SU-DHL-6 (cell line): ENCODE results near the gene MAP3K10.
"Not testable (repeated sequence)": the region's sequence is repeated elsewhere in the genome, so short reads cannot be mapped to it uniquely, and the experiment has no call there.

Source experiments
- H2AFZ ChIP-seq: fragments of 200-600 bp; sonication (generic); 2 replicates; pipeline ENCODE4 v1.6.1; 2014; ENCODE audit warnings: low read depth, mild to moderate bottlenecking, moderate library complexity, mixed read lengths, antibody characterized with exemption, low read length; ENCODE audit not compliant: severe bottlenecking
- H3F3A ChIP-seq: fragments of 200-600 bp; shearing (Covaris generic); 2 replicates; pipeline ENCODE4 v1.6.0; 2016; ENCODE audit warnings: antibody characterized with exemption, mild to moderate bottlenecking; ENCODE audit not compliant: insufficient read depth
- H3K27ac ChIP-seq: fragments of 200-600 bp; sonication (generic); 2 replicates; pipeline ENCODE4 v1.5.1; 2016; ENCODE audit warnings: low read depth, mild to moderate bottlenecking, low read length, moderate library complexity, mixed read lengths
- H3K27me3 ChIP-seq: fragments of 200-600 bp; sonication (generic), shearing (Covaris generic); 2 replicates; pipeline ENCODE4 v1.6.0; 2014; ENCODE audit warnings: mild to moderate bottlenecking, low read length
- H3K36me3 ChIP-seq: fragments of 200-600 bp; sonication (generic); 2 replicates; pipeline ENCODE4 v1.6.1; 2014; ENCODE audit warnings: mild to moderate bottlenecking, low read length, mixed read lengths
- H3K4me2 ChIP-seq: fragments of 300-600, 200-600 bp; shearing (Covaris generic), sonication (generic); 2 replicates; pipeline ENCODE4 v1.6.0; 2014; ENCODE audit warnings: low read length, low read depth, mild to moderate bottlenecking; ENCODE audit not compliant: poor library complexity, severe bottlenecking
- H3K4me3 ChIP-seq: fragments of 200-600 bp; sonication (generic); 2 replicates; pipeline ENCODE4 v1.5.1; 2014; ENCODE audit warnings: antibody characterized with exemption, low read length, mild to moderate bottlenecking, mixed read lengths; ENCODE audit not compliant: insufficient read depth, poor library complexity, severe bottlenecking
- H3K79me2 ChIP-seq: fragments of 200-600 bp; sonication (generic); 2 replicates; pipeline ENCODE4 v1.6.1; 2014; ENCODE audit warnings: mild to moderate bottlenecking, low read length, moderate library complexity; ENCODE audit not compliant: insufficient read depth
- H3K9ac ChIP-seq: fragments of 200-600 bp; sonication (generic); 2 replicates; pipeline ENCODE4 v1.7.0; 2014; ENCODE audit warnings: mild to moderate bottlenecking, low read length
- H3K9me2 ChIP-seq: fragments of 200-600 bp; sonication (generic); replicated peaks from 2 replicates; pipeline ENCODE4 v1.6.1; 2014; ENCODE audit warnings: low read length; ENCODE audit not compliant: insufficient read depth
- H3K9me3 ChIP-seq: fragments of 200-600 bp; sonication (generic); 2 replicates; pipeline ENCODE4 v1.6.1; 2014; ENCODE audit warnings: low read length, mixed read lengths; ENCODE audit not compliant: insufficient read depth
- H4K20me1 ChIP-seq: fragments of 200-600 bp; sonication (generic); 2 replicates; pipeline ENCODE4 v1.6.1; 2014; ENCODE audit warnings: low read depth, mild to moderate bottlenecking, antibody characterized with exemption, low read length, moderate library complexity, mixed read lengths
- CTCF ChIP-seq: fragments of 200-600 bp; sonication (generic); IDR thresholded peaks from one replicate; pipeline ENCODE4 v1.5.1; 2017; ENCODE audit warnings: antibody characterized with exemption, mild to moderate bottlenecking, low read length, moderate library complexity; ENCODE audit not compliant: insufficient read depth, poor library complexity, severe bottlenecking
- EZH2phosphoT487 ChIP-seq: fragments of 200-600 bp; sonication (generic), shearing (Covaris generic); conservative IDR thresholded peaks from 2 replicates; pipeline ENCODE4 v1.6.1; 2018; ENCODE audit warnings: mild to moderate bottlenecking, antibody characterized with exemption, low read length, moderate library complexity, mixed read lengths

The MAP3K10 gene

GRCh38 chr19:40144151-40144550, 47.1 kb upstream of the MAP3K10 start:
- H3K27me3 ChIP-seq: no peaks in the 10 kb centered on the region
- TF ChIP-seq CTCF (no peak), EZH2phosphoT487 (no peak)
- H4K20me1 ChIP-seq: peaks cover 4% of the 10 kb centered on the region; the same call in 1 of the 2 replicates
- no peaks in the 10 kb centered on the region for H3K79me2 ChIP-seq
- no peak overlapping the region for H3K9ac ChIP-seq
- H3K27ac ChIP-seq: no peak overlapping the region
- no peaks in the 10 kb centered on the region for H3F3A ChIP-seq
- no peaks in the 10 kb centered on the region for H3K9me3 ChIP-seq
- H3K4me3 ChIP-seq: no peak overlapping the region
- H3K4me2 ChIP-seq: no peak overlapping the region
- no peaks in the 10 kb centered on the region for H3K9me2 ChIP-seq
- H3K36me3 ChIP-seq: no peaks in the 10 kb centered on the region
- H2AFZ ChIP-seq: no peak overlapping the region

DNA sequence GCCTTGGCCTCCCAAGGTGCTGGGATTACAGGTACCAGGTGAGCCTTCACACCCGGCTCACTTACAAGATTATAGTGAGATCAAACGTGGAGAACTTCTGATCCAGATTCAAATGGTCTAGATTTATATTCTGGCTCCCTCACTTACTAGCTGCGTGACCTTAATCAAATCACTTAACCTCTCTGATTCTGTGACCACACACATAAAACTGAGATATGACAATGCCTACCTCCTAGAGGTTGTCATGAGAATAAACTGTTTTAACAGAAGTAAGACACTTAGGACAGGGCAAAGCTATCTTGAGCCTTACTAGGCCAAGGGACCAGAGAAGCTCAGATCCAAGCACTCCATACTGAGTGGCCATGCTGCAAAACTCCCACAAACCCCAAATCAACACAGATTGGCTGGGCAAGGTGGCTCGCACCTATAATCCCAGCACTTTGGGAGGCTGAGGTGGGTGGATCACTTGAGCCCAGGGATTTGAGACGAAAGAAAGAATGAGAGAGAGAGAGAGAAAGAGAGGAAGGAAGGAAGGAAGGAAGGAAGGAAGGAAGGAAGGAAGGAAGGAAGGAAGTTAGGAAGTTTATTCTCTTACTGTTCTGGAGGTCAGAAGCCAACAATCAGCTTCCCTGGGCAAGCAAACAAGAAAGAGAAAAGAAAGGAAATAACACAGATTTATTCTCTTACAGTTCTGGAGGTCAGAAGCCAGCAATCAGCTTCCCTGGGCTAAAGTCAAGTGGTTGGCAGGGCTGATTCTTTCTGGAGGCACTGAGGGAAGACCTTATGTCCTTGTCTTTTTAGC, 46.1 kb upstream of the MAP3K10 start:
- H3K79me2 ChIP-seq: no peaks in the 10 kb centered on the region
- no peak overlapping the region for H3K27ac ChIP-seq
- H3K9ac ChIP-seq: no peak overlapping the region
- peaks cover 4% of the 10 kb centered on the region; the same call in 1 of the 2 replicates for H4K20me1 ChIP-seq
- H3K9me3 ChIP-seq: no peaks in the 10 kb centered on the region
- no peaks in the 10 kb centered on the region for H3K36me3 ChIP-seq
- no peaks in the 10 kb centered on the region for H3K9me2 ChIP-seq
- no peak overlapping the region for H2AFZ ChIP-seq
- no peaks in the 10 kb centered on the region for H3F3A ChIP-seq
- no peak overlapping the region for H3K4me3 ChIP-seq
- H3K27me3 ChIP-seq: no peaks in the 10 kb centered on the region
- H3K4me2 ChIP-seq: no peak overlapping the region
- TF ChIP-seq EZH2phosphoT487: no peak

GRCh38 chr19:40145749-40146029, 45.5 kb upstream of the MAP3K10 start:
- not testable (repeated sequence) for H3K27me3 ChIP-seq, H3K79me2 ChIP-seq, H3K9me3 ChIP-seq, H3F3A ChIP-seq, H3K9me2 ChIP-seq, H2AFZ ChIP-seq, H3K36me3 ChIP-seq, H3K4me3 ChIP-seq, H3K27ac ChIP-seq, H3K4me2 ChIP-seq, H3K9ac ChIP-seq, H4K20me1 ChIP-seq

DNA sequence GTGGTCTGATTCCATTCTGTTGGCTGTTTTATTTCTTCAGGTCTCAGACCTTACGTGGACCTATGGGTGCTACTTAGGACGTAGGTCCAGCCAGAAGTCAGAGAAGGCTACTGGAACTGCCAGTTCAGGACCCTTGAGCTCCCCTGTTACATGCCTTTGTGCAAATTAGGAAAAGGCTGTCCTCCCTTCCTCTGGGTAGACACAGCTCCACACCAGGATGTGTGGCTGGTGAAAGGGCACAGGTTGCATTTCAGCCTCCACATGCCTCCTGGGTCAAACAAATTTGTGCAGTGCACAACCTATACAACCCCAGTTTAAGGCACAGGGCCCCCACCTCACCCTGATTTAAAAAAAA, 43.9 kb upstream of the MAP3K10 start:
- Histone ChIP-seq H2AFZ (no peak overlapping the region), H3K27me3 (no peaks in the 10 kb centered on the region), H3F3A (no peaks in the 10 kb centered on the region), H3K36me3 (no peaks in the 10 kb centered on the region), H3K9me2 (no peaks in the 10 kb centered on the region), H3K9me3 (no peaks in the 10 kb centered on the region), H4K20me1 (no peaks in the 10 kb centered on the region), H3K9ac (no peak overlapping the region), H3K4me3 (no peak overlapping the region), H3K4me2 (no peak overlapping the region), H3K27ac (no peak overlapping the region), H3K79me2 (no peaks in the 10 kb centered on the region)
- TF ChIP-seq CTCF (no peak), EZH2phosphoT487 (no peak)
